ENCODE results near the gene F10. TPM values are rescaled to one million over a fixed set of nuclear protein-coding genes. Genes with fewer than 3 reads are reported as not detected.

The F10 gene
- polyA plus RNA-seq, 1 donor from 2014 or later, result not detected

DNA sequence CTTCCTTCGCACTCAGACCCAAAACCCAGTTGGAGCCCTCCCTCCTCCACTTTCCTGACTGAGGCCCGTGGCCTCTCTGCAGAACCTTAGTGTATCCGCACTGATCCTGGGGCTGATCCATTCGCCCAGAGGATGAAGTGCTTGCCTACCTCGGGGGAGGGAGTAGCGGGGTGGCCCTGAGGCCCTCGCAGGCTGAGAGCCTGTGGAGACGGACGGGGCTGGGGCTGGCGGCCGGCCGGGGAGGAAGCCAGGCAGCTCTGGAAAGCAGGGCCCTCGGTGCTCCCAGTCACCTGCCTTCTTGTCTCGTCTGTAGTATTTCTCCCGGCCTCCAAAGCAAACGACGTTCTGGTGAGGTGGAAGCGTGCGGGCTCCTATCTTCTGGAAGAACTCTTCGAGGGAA, 37.1 kb downstream of the F10 start:
- Histone ChIP-seq H3K4me3 (ENCODE audit: low read length) (no peak overlapping the region), H2AFZ (ENCODE audit: low read depth, low read length) (no peak overlapping the region), H3K36me3 (ENCODE audit: insufficient read depth, low read length) (no peaks in the 10 kb centered on the region), H3K9me2 (ENCODE audit: insufficient read depth, low read length) (no peaks in the 10 kb centered on the region), H3K4me2 (ENCODE audit: low read length) (no peak overlapping the region), H3K79me2 (replicated peaks; ENCODE audit: insufficient read depth, low read length) (no peaks in the 10 kb centered on the region), H4K20me1 (ENCODE audit: insufficient read depth) (no peaks in the 10 kb centered on the region), H3K9me3 (ENCODE audit: low read length) (no peaks in the 10 kb centered on the region), H3F3A (ENCODE audit: insufficient read depth, low read length, poor library complexity, severe bottlenecking) (no peaks in the 10 kb centered on the region), H3K27ac (ENCODE audit: low read length) (no peak overlapping the region), H3K9ac (ENCODE audit: low read length) (no peak overlapping the region), H3K27me3 (ENCODE audit: insufficient read depth, low read depth, low read length) (no peaks in the 10 kb centered on the region)
- TF ChIP-seq TAF1 (IDR thresholded peaks at IDR 0.05; ENCODE audit: low read depth) (no peak), RAD21 (conservative IDR thresholded peaks at IDR 0.05) (no peak), EP300 (conservative IDR thresholded peaks at IDR 0.05; ENCODE audit: poor library complexity, severe bottlenecking) (no peak), EZH2 (IDR thresholded peaks at IDR 0.05; ENCODE audit: borderline replicate concordance, insufficient read depth, low read length, poor library complexity, severe bottlenecking) (no peak), POLR2AphosphoS5 (IDR thresholded peaks at IDR 0.05) (no peak), SMC3 (conservative IDR thresholded peaks at IDR 0.05; ENCODE audit: poor library complexity) (no peak), MXI1 (conservative IDR thresholded peaks at IDR 0.05; ENCODE audit: poor library complexity, severe bottlenecking) (no peak)
- TF ChIP-seq, protein P1, sequence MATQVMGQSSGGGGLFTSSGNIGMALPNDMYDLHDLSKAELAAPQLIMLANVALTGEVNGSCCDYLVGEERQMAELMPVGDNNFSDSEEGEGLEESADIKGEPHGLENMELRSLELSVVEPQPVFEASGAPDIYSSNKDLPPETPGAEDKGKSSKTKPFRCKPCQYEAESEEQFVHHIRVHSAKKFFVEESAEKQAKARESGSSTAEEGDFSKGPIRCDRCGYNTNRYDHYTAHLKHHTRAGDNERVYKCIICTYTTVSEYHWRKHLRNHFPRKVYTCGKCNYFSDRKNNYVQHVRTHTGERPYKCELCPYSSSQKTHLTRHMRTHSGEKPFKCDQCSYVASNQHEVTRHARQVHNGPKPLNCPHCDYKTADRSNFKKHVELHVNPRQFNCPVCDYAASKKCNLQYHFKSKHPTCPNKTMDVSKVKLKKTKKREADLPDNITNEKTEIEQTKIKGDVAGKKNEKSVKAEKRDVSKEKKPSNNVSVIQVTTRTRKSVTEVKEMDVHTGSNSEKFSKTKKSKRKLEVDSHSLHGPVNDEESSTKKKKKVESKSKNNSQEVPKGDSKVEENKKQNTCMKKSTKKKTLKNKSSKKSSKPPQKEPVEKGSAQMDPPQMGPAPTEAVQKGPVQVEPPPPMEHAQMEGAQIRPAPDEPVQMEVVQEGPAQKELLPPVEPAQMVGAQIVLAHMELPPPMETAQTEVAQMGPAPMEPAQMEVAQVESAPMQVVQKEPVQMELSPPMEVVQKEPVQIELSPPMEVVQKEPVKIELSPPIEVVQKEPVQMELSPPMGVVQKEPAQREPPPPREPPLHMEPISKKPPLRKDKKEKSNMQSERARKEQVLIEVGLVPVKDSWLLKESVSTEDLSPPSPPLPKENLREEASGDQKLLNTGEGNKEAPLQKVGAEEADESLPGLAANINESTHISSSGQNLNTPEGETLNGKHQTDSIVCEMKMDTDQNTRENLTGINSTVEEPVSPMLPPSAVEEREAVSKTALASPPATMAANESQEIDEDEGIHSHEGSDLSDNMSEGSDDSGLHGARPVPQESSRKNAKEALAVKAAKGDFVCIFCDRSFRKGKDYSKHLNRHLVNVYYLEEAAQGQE (IDR thresholded peaks at IDR 0.05; ENCODE audit: borderline replicate concordance), result no peak
- TF ChIP-seq, protein P2, sequence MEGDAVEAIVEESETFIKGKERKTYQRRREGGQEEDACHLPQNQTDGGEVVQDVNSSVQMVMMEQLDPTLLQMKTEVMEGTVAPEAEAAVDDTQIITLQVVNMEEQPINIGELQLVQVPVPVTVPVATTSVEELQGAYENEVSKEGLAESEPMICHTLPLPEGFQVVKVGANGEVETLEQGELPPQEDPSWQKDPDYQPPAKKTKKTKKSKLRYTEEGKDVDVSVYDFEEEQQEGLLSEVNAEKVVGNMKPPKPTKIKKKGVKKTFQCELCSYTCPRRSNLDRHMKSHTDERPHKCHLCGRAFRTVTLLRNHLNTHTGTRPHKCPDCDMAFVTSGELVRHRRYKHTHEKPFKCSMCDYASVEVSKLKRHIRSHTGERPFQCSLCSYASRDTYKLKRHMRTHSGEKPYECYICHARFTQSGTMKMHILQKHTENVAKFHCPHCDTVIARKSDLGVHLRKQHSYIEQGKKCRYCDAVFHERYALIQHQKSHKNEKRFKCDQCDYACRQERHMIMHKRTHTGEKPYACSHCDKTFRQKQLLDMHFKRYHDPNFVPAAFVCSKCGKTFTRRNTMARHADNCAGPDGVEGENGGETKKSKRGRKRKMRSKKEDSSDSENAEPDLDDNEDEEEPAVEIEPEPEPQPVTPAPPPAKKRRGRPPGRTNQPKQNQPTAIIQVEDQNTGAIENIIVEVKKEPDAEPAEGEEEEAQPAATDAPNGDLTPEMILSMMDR (IDR thresholded peaks at IDR 0.05; ENCODE audit: poor library complexity, severe bottlenecking), result no peak

DNA sequence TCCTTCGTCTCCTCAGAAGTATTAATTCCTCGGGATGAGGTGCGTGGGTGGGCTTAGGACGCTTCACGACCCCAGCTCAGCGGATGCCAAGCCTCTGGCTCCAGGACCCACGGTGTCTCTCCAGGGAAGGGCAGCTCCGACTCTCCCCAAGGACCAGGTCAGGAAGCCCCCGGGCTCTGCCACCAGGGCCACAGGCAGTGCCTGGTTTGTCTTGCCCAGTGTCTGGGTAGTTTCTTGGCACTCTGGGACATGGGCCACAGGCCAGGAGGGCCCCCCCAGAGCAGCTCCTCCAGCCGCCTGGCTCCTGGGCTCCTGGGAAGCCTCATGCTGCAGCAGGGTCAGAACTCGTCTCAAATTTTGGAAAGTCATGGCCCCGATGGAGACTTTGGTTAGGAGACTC, 38.4 kb downstream of the F10 start:
- H3K27ac ChIP-seq (ENCODE audit: low read length), result no peak overlapping the region
- H3K36me3 ChIP-seq (ENCODE audit: insufficient read depth, low read length), result no peaks in the 10 kb centered on the region
- no peak overlapping the region for H3K4me3 ChIP-seq (ENCODE audit: low read length)
- no peaks in the 10 kb centered on the region for H3K79me2 ChIP-seq (replicated peaks; ENCODE audit: insufficient read depth, low read length)
- H3K9ac ChIP-seq (ENCODE audit: low read length), result no peak overlapping the region
- TF ChIP-seq, protein P2 (IDR thresholded peaks at IDR 0.05; ENCODE audit: poor library complexity, severe bottlenecking), result no peak
- TF ChIP-seq, protein P1 (IDR thresholded peaks at IDR 0.05; ENCODE audit: borderline replicate concordance), result no peak
- TF ChIP-seq MXI1 (conservative IDR thresholded peaks at IDR 0.05; ENCODE audit: poor library complexity, severe bottlenecking) (no peak), TAF1 (IDR thresholded peaks at IDR 0.05; ENCODE audit: low read depth) (no peak)
- H3K27me3 ChIP-seq (ENCODE audit: insufficient read depth, low read depth, low read length), result no peaks in the 10 kb centered on the region
- H2AFZ ChIP-seq (ENCODE audit: low read depth, low read length), result no peak overlapping the region
- no peaks in the 10 kb centered on the region for H3K9me3 ChIP-seq (ENCODE audit: low read length)
- H3F3A ChIP-seq (ENCODE audit: insufficient read depth, low read length, poor library complexity, severe bottlenecking), result no peaks in the 10 kb centered on the region
- no peaks in the 10 kb centered on the region for H3K9me2 ChIP-seq (ENCODE audit: insufficient read depth, low read length)
- no peaks in the 10 kb centered on the region for H4K20me1 ChIP-seq (ENCODE audit: insufficient read depth)
- H3K4me2 ChIP-seq (ENCODE audit: low read length), result no peak overlapping the region

All from neural cell (in vitro differentiated cells).